NCI-H187 treated with DMSO at 0.1 percent for 48 hours (cell line): ENCODE results near the gene CRAT.
"Not testable (repeated sequence)": the region's sequence is repeated elsewhere in the genome, so short reads cannot be mapped to it uniquely, and the experiment has no call there.

Source experiments
- DNase-seq: peaks from one replicate; lab custom pipeline; 2025; lab: John Stamatoyannopoulos, UW

Gene CRAT

GRCh38 chr9:129138476-129139232 lies 28.1 kb upstream of the CRAT start:
- DNase-seq = no peak

GRCh38 chr9:129138144-129138462 lies 27.5 kb upstream of the CRAT start:
- DNase-seq = no peak

GRCh38 chr9:129137292-129138143 lies 26.9 kb upstream of the CRAT start:
- no peak for DNase-seq

GRCh38 chr9:129136446-129137035 lies 25.9 kb upstream of the CRAT start:
- no peak for DNase-seq

GRCh38 chr9:129135476-129135875 lies 24.9 kb upstream of the CRAT start:
- DNase-seq = no peak

GRCh38 chr9:129133082-129133481 lies 22.5 kb upstream of the CRAT start:
- DNase-seq = no peak

GRCh38 chr9:129131300-129132145 lies 20.9 kb upstream of the CRAT start:
- DNase-seq = no peak

- no peak for DNase-seq
These were observed 20.2 kb upstream of the CRAT start for GRCh38 chr9:129130791-129131190.

- DNase-seq = not testable (repeated sequence)
These were observed 19.7 kb upstream of the CRAT start for GRCh38 chr9:129130271-129130670.

GRCh38 chr9:129128689-129129088 lies 18.1 kb upstream of the CRAT start:
- DNase-seq = no peak

- peak; percentile 22 for DNase-seq
These were observed 16.4 kb upstream of the CRAT start for GRCh38 chr9:129126749-129127618.

GRCh38 chr9:129125478-129125877 lies 14.9 kb upstream of the CRAT start:
- DNase-seq = no peak

- DNase-seq = no peak
These were observed 14.0 kb upstream of the CRAT start for GRCh38 chr9:129124506-129125069.

- DNase-seq = not testable (repeated sequence)
These were observed 12.4 kb upstream of the CRAT start for GRCh38 chr9:129122976-129123375.

- DNase-seq = no peak
These were observed 11.5 kb upstream of the CRAT start for GRCh38 chr9:129122133-129122532.

- no peak for DNase-seq
These were observed 10.9 kb upstream of the CRAT start for GRCh38 chr9:129121483-129121882.

- DNase-seq = no peak
These were observed 8.2 kb upstream of the CRAT start for GRCh38 chr9:129118799-129119198.

- DNase-seq = no peak
These were observed 3.2 kb upstream of the CRAT start for GRCh38 chr9:129113645-129114304.

GRCh38 chr9:129112526-129112925 lies 1.9 kb upstream of the CRAT start:
- DNase-seq = not testable (repeated sequence)

GRCh38 chr9:129111528-129112151 lies 1.0 kb upstream of the CRAT start:
- no peak for DNase-seq
